NCI-H1436 (cell line): ENCODE results near the gene SELENOH.

Source experiments
- DNase-seq: peaks from one replicate; lab custom pipeline; 2025; lab: John Stamatoyannopoulos, UW

The SELENOH gene

GRCh38 chr11:57781529-57781943, 40.2 kb downstream of the SELENOH start:
- no peak for DNase-seq

GRCh38 chr11:57785072-57785471, 43.8 kb downstream of the SELENOH start:
- no peak for DNase-seq

- no peak for DNase-seq
Measured at GRCh38 chr11:57786436-57786835, 45.1 kb downstream of the SELENOH start.

- DNase-seq = no peak
Measured at GRCh38 chr11:57787006-57787604, 45.8 kb downstream of the SELENOH start.

- no peak for DNase-seq
Measured at GRCh38 chr11:57787920-57788702, 46.8 kb downstream of the SELENOH start.

- DNase-seq = no peak
Measured at GRCh38 chr11:57788703-57789088, 47.4 kb downstream of the SELENOH start.

GRCh38 chr11:57791321-57792059, 50.2 kb downstream of the SELENOH start:
- DNase-seq = no peak

- no peak for DNase-seq
Measured at GRCh38 chr11:57792060-57792541, 50.8 kb downstream of the SELENOH start.

GRCh38 chr11:57792870-57793269, 51.6 kb downstream of the SELENOH start:
- no peak for DNase-seq
